Ovary (tissue), 9 donors: Measurements from ENCODE around the gene GAL. TPM values are rescaled to one million over a fixed set of nuclear protein-coding genes. Genes with fewer than 3 reads are reported as not detected.

ENCODE experiments used
- DNase-seq, 5 donors: peaks; one replicate each; pipeline ENCODE4 v3.0.0-alpha.2; 2019 to 2020
- H3K27ac ChIP-seq, 2 donors: fragments of 200-600 bp; one replicate each; pipeline versions ENCODE4 v1.5.1 to v1.8.0; 2019 to 2022
- H3K27me3 ChIP-seq: fragments of 200-600 bp; one replicate; pipeline ENCODE4 v1.8.0; 2022
- H3K36me3 ChIP-seq: fragments of 200-600 bp; sonication (generic); one replicate; pipeline ENCODE4 v1.5.1; 2019
- H3K4me1 ChIP-seq: one replicate; pipeline ENCODE4 v1.8.1; 2013; ENCODE audit warnings: mild to moderate bottlenecking, moderate library complexity; ENCODE audit not compliant: insufficient read depth
- H3K4me3 ChIP-seq: fragments of 200-600 bp; sonication (generic); one replicate; pipeline ENCODE4 v1.5.1; 2017
- H3K9me3 ChIP-seq, 2 donors: fragments of 200-600 bp in 1 of 2; sonication (generic) in 1 of 2; one replicate each; pipeline versions ENCODE4 v1.5.1 to v1.8.1; 2013 to 2019; ENCODE audit warnings: mild to moderate bottlenecking in 1 of 2, moderate library complexity in 1 of 2
- EP300 ChIP-seq: sonication (generic); formaldehyde crosslinking; IDR thresholded peaks from one replicate; pipeline ENCODE4 v1.6.1; 2017; ENCODE audit warnings: antibody characterized with exemption
- POLR2A ChIP-seq: fragments of 450-650 bp; IDR thresholded peaks from one replicate; pipeline ENCODE4 v1.6.1; 2017; ENCODE audit warnings: antibody characterized with exemption, mild to moderate bottlenecking, moderate library complexity
- WGBS, 3 donors: extraction: QIAGEN DNeasy Blood & Tissue Kit in 1 of 3; methylation state at CpG; one replicate each; pipeline versions ENCODE4 v1.1.5 to v1.1.7; 2013 to 2017; 5-methylcytosine and 5-hydroxymethylcytosine counted together
- intact Hi-C, 4 donors: fragments of 100-400 bp; cut with DNase I; formaldehyde crosslinking; loops; one replicate each; pipeline versions ENCODE4 v1.11.0 to v1.15.1; 2022 to 2023
- polyA plus RNA-seq, 2 donors: library from polyadenylated mRNA; stranded (reverse); fragments of 200-250 nt in 1 of 2; fragments of 350-450 nt in 1 of 2; fragmentation: Illumina TruSeq in 1 of 2; extraction: RNeasy Lipid Tissue Mini Kit (QIAGEN cat#74804) in 1 of 2; gene quantifications; one replicate each; pipeline ENCODE4 v1.2.3, GENCODE V29; 2013 to 2014
- total RNA-seq, 7 donors: library from RNA; depleted of rRNA in 2 of 7; stranded (reverse); fragments of >200 nt in 2 of 7; fragmentation: NEBNext Ultra II Directional in 3 of 7; extraction: Animal tissue kit (Norgen Biotek cat#: 25700) in 3 of 7; gene quantifications; one replicate each; pipeline versions ENCODE4 v1.1.0 to v1.2.4, GENCODE V29; 2016 to 2023
- TF ChIP-seq, protein P1 (sequence below), 3 donors: fragments of 450-650 bp in 2 of 3; fragments of 200-600 bp in 1 of 3; IDR thresholded peaks; one replicate each; pipeline versions ENCODE4 v1.5.1 to v1.8.0; 2016 to 2022; ENCODE audit warnings: antibody characterized with exemption in 3 of 3, mild to moderate bottlenecking in 1 of 3
- donor health status: DM: no; HTN: no; CAD: no; lungs with moderate emphysema.
- donor health status: DM: no; HTN: no; CAD: no.
- donor health status: Bipolar disorder and iron deficiency.
- donor health status: DM: yes; HTN: yes; CAD: no.
- donor health status: DM: no; HTN: no; CAD: no.
- donor health status: DM: yes; HTN: yes; CAD: no.

GAL gene
- total and polyA plus RNA-seq, 9 donors = 0.19 to 1.4 (median 0.36) TPM; not detected in 6

DNA sequence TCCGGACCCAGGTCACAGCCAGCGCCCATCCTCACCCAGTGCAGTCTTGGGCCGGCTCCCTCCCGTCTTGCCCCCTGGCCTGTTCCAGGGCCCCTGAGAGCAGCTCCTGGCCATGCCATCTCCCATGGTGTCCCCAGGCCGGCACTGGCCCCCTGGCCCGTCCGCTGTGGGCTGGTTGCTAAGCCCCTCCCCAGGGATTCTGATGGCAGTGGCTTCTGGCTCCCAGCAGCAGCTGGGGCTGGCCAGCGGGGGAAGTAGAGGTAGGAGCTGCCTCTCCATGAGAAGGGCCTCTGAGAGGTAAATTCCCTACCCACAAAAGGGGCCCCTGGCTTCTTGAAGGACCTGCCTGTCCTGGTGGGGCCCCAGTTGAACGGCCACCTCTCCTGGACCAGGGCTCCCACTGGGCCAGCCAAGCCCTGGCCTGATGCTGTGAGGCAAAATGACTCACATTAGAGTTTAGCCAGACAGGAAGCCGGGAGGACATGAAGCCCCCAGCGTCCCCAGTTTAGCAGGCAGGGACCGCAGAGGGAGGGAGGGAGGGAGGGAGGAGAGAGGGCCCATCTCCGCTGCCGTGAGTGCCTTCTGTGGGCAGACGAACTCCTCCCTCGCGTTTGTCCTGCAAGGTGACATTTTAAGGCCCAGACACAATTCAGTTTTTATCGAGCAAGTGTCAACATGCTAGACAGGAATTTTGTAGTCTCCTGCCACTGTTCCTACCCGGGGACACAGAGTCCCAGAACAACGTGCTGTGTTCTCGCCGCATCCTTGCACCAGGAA is 32.9 kb upstream of the GAL start:
- H3K27ac ChIP-seq = no peak overlapping the region
- intact Hi-C loops = no loop called here
- TF ChIP-seq POLR2A (no peak), EP300 (no peak)
- TF ChIP-seq, protein P1, sequence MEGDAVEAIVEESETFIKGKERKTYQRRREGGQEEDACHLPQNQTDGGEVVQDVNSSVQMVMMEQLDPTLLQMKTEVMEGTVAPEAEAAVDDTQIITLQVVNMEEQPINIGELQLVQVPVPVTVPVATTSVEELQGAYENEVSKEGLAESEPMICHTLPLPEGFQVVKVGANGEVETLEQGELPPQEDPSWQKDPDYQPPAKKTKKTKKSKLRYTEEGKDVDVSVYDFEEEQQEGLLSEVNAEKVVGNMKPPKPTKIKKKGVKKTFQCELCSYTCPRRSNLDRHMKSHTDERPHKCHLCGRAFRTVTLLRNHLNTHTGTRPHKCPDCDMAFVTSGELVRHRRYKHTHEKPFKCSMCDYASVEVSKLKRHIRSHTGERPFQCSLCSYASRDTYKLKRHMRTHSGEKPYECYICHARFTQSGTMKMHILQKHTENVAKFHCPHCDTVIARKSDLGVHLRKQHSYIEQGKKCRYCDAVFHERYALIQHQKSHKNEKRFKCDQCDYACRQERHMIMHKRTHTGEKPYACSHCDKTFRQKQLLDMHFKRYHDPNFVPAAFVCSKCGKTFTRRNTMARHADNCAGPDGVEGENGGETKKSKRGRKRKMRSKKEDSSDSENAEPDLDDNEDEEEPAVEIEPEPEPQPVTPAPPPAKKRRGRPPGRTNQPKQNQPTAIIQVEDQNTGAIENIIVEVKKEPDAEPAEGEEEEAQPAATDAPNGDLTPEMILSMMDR (IDR thresholded peaks at IDR 0.05) = no peak
- DNase-seq = no peak
- H3K36me3 ChIP-seq = no peaks in the 10 kb centered on the region
- H3K4me3 ChIP-seq = no peak overlapping the region
- H3K27me3 ChIP-seq = no peaks in the 10 kb centered on the region
- no peaks in the 10 kb centered on the region for H3K4me1 ChIP-seq
- 64 to 71% (median 67%) methylated on average over 22 of the region's 22 CpGs for WGBS, 3 donors
- peaks cover 0 to 9% of the 10 kb centered on the region in 2 donors for H3K9me3 ChIP-seq

DNA sequence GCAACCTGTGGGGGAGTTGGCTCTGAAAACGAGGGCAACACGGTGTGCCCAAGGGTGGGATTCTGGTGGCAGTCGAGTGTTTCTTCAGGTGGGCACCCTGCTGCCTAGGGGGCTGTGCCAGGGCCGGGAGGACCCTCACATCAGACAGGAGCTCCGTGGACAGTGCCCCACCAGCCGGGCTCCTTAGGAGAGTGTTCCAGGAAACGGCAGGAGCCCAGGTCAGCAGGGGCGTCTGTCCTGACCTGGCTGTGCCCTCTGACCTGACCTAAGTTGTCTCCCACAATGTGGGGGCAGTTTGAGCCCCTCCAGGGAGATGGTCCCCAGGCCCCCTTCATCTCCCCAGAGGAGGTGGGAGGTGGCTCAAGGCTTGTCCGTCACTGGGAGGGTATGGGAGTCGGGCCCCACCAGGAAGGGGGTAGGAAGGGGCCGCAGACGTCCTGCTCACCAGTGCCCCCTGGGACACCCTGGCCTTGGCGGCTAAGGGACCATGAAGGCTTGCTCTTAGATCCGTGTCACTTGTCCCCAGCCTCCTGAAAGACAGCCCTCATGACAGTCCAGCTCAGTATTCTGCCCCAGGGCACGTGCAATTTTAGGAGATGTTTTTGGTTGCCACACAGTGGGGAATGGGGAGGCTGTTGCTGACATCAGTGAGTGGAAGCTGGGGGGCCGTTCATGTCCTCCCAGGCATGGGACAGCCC is 32.2 kb upstream of the GAL start:
- WGBS, 3 donors = 60 to 64% (median 61%) methylated on average over 16 of the region's 16 CpGs
- H3K4me3 ChIP-seq = no peak overlapping the region
- H3K4me1 ChIP-seq = no peaks in the 10 kb centered on the region
- DNase-seq = no peak
- H3K27ac ChIP-seq = no peak overlapping the region
- TF ChIP-seq, protein P1 (IDR thresholded peaks at IDR 0.05) = no peak
- no peak for TF ChIP-seq POLR2A
- TF ChIP-seq EP300 = no peak
- no peaks in the 10 kb centered on the region for H3K27me3 ChIP-seq
- intact Hi-C loops = no loop called here
- H3K9me3 ChIP-seq = peaks cover 0 to 6% of the 10 kb centered on the region in 2 donors
- no peaks in the 10 kb centered on the region for H3K36me3 ChIP-seq

DNA sequence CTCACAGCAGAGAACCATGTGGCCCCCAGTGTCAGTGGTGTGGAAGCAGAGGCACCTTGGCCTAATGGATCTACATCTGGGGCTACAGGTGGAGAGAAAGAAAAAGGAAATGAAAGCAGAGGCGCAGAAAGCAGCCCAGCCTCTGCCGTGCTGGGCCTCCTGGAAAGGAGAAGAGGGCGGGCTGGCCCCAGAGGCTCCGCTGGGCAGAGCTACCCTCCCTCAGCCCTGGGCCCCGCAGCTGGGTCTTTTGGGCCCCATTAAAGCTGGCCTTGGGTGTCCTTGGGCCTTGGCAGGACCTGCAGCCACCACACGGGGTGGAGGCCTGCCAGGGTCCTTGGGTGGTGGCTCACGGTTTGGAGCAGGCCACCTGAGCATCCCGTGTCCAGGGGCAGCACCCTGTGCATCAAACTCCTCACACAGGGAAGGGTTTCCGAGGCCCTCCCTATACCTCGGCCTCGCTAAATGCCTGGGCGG is 31.6 kb upstream of the GAL start:
- TF ChIP-seq, protein P1 (IDR thresholded peaks at IDR 0.05) = no peak
- TF ChIP-seq EP300 = no peak
- no peak for TF ChIP-seq POLR2A
- no peaks in the 10 kb centered on the region for H3K36me3 ChIP-seq
- no peak overlapping the region for H3K27ac ChIP-seq
- H3K4me3 ChIP-seq = no peak overlapping the region
- no peak for DNase-seq
- intact Hi-C loops = no loop called here
- 79 to 80% (median 79%) methylated on average over 12 of the region's 12 CpGs for WGBS, 3 donors
- H3K4me1 ChIP-seq = no peaks in the 10 kb centered on the region
- H3K27me3 ChIP-seq = no peaks in the 10 kb centered on the region
- peaks cover 0 to under 1% of the 10 kb centered on the region in 2 donors for H3K9me3 ChIP-seq

DNA sequence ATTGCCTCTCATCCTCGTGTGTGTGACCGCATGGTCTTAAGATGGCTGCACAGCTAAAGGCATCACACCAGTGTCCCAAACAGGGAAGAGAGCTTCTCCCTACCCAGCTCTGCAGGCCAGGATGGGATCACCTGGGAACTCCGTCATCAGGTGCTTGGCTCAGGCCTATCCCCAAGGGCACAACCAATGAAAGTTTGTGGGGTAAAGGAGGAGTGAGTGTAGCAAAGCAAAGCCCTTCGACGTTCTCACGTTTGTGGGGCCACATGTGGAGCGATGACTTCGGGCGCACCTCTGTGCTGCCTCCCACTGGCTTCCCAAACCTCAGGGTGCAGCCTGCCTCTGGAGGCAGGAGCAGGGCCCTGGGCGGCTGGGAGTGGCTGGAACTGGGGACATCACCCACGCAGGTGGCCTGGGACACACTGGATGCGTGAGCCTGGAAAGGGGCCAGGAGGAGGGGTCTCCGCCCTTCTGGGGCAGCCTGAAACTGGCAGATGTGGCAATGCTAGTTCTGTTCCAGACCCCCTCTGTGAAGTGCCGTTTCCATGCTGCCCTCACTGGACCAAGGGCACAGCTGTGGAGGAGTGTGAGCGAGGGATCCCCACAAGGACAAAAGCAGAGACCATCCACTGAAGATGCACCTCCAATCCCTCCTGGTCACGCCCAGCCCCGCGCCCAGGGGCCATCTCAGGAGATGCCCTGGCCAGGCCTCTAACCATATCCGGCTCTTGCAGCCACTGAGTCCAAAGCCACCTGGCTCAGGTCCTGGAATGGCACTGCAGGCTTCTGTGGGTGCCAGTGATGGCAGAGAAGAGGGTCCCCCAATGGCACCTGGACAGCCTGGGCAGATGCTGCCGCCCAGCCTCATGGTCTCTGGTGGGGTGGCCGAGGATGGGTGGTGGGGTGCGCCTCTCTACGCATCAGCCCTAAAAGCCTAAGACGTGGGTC is 30.6 kb upstream of the GAL start:
- DNase-seq = no peak
- 73 to 77% (median 74%) methylated on average over 24 of the region's 24 CpGs for WGBS, 3 donors
- Histone ChIP-seq H3K36me3 (no peaks in the 10 kb centered on the region), H3K4me1 (peaks cover 2% of the 10 kb centered on the region), H3K9me3 (no peaks in the 10 kb centered on the region), H3K27ac (no peak overlapping the region), H3K27me3 (no peaks in the 10 kb centered on the region), H3K4me3 (no peak overlapping the region)
- no peak for TF ChIP-seq EP300
- TF ChIP-seq, protein P1 (IDR thresholded peaks at IDR 0.05) = no peak
- TF ChIP-seq POLR2A = no peak
- intact Hi-C loops = no loop called here
